Cardiac atrium fibroblast (primary cell): ENCODE measurements around the gene PRKCE. TPM values are rescaled to one million over a fixed set of nuclear protein-coding genes. Genes with fewer than 3 reads are reported as not detected.

Source experiments
- total RNA-seq: library from RNA; depleted of rRNA; stranded (reverse); fragments of >200 nt; gene quantifications from 2 replicates; pipeline ENCODE4 v1.2.3, GENCODE V29; 2015

PRKCE gene
- total RNA-seq: 9.4 and 13.1 TPM in 2 replicates

DNA sequence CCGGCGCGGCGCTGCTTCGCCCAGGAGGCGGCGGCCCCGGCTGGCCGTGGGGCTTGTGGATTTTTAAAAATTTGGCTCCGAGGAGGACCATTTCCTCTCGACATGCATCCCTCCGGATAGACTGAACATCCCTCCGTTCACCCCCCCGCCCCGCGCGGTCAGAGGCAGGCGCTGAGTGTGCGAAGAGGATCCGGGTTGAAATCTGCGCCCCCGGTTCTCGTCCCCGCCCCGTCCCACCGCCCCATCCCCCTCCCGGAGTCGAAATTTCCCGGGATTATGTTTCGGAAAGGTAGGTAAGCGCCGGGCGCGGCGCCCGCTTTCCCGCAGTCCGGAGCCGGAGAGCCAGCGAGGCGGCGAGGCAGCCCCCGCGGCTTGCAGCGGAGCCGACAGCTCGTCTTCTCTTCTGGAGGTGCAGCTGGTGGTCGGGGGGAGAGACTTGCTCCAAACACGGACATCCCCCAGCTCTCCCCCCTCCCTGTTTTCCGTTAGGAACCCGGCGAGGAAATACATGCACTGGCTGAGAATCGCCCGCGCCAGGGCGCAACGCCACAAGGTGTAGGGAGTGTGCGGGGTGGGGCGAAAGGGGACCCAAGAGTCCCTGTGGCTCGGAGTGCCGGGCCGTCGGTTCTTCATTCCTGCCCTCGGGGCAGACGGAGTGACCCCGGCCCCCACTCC lies at the start of gene PRKCE:
PRKCE (plus strand) TSS at position 261 of the 675 bp plus-strand sequence.

DNA sequence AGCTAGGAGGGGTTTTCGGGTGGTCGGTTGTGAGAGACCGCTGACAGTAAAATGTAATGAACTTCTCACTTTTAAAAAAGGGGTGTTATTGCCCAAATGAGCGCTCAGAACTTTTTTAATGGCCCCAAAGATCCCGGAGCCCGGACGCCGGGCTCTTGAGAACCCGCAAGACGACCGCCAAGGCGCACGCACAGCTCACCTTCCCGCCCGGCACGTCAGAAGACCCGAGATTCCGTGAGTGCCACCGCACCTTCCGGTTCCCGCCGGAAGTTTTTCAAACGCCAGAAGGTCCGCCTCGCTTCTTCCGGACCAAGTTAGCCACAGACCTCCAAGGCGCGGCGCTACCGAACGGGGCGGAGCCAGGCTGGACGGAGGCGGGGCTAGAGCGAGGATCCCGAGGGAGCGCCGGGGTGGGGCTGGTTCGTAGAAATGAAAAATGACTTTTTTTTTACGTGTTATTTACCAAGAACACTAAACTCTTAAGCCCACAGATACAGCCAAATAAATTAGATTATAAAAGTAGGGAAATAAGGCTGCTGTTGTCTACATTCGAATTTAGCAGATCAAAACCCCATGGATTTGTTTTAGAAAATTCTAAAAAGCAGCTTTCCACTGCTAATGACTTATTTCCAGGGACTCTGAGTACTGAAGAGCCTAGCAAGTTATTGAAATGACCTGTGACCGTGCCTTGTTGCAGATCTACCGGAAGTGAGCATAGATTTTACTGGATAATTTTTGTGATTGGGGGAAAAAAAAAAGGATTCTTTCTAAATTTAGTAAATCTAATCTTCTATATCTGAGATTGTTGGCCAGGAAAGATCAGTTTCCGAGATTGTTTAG lies 40.2 kb upstream of the PRKCE start, which contains the start of gene SRBD1:
SRBD1 (minus strand) TSS at position 248 of the 840 bp plus-strand sequence. CDS start 5,826 bp downstream, outside the sequence.

Other genes with a start within 250 kb of the PRKCE start
- gene SRBD1, start 40.4 kb upstream of the PRKCE start, total RNA-seq: 11.8 and 15.5 TPM in 2 replicates